GM12875 (cell line): ENCODE measurements around the gene GAL3ST1.

Source experiments
- H3K4me3 ChIP-seq: one replicate; pipeline ENCODE4 v1.5.1; 2011; ENCODE audit warnings: low read depth, low read length, control low read depth
- TF ChIP-seq, protein P1 (sequence below): IDR thresholded peaks from 2 replicates; pipeline ENCODE4 v1.5.1; 2011; ENCODE audit warnings: low read depth, mild to moderate bottlenecking, control low read depth, inconsistent platforms, low read length, moderate library complexity, borderline replicate concordance; ENCODE audit not compliant: insufficient read depth

The GAL3ST1 gene

DNA sequence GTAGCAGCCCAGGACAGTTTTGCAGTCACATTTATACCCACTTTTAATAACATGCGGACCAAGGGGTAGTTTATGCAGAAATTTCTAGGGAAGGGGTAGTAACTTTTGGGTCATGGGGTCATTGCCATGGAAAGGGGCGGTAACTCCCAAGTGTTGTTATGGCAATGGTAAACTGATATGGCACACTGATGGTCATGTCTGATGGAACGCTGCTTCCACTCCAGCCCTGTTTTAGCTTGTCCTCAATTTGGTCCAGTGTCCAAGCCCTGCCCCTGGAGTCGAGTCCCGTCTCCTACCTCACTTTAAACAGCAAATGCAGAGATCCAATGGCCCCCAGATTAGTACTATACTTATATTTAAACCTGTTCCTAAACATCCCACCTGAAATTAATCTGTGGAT lies 57.7 kb downstream of the GAL3ST1 start:
- TF ChIP-seq, protein P1, sequence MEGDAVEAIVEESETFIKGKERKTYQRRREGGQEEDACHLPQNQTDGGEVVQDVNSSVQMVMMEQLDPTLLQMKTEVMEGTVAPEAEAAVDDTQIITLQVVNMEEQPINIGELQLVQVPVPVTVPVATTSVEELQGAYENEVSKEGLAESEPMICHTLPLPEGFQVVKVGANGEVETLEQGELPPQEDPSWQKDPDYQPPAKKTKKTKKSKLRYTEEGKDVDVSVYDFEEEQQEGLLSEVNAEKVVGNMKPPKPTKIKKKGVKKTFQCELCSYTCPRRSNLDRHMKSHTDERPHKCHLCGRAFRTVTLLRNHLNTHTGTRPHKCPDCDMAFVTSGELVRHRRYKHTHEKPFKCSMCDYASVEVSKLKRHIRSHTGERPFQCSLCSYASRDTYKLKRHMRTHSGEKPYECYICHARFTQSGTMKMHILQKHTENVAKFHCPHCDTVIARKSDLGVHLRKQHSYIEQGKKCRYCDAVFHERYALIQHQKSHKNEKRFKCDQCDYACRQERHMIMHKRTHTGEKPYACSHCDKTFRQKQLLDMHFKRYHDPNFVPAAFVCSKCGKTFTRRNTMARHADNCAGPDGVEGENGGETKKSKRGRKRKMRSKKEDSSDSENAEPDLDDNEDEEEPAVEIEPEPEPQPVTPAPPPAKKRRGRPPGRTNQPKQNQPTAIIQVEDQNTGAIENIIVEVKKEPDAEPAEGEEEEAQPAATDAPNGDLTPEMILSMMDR: no peak

DNA sequence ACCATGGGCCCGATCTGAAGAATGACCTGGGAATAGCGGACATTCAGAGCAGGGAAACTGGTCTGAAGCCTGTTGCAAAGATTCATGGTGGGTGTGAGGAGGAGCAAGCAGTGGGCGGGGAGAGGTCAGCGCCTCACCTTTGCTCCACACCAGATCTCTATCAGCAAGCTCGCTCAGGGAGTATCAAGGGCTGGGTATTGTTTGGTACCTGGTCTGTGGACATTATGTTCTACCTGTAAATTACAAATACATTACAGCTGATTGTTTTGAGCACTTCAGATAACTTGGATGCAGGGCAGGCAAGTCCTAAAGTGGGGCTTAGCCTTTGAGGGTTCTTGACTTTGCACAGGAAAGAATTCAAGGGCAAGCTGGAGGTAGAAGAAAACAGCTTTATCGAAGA lies 58.2 kb downstream of the GAL3ST1 start:
- TF ChIP-seq, protein P1: no peak
- H3K4me3 ChIP-seq: no peak overlapping the region

More for the DNA sequence above, 57.7 kb downstream of the GAL3ST1 start:
- H3K4me3 ChIP-seq: no peak overlapping the region

DNA sequence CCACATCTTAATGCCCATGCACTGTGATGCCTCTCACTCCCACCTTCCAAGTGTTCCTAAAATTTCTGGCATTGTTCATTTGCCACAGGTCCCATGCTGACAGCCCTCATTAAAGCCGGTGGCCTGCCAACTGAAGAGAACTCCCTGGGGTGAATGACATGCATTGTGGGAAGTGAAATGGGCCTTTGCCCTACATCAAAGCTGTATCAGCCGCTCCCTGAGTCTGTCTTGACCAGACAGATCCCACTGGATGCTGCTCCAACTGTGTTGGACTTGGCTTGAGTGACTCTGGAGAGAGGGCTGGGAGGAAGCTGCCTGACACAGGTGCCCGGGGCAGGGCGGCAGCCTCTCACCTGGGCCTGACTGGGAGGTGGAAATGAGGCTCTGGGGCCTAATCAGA lies 60.2 kb downstream of the GAL3ST1 start:
- TF ChIP-seq, protein P1: no peak
- H3K4me3 ChIP-seq: no peak overlapping the region

DNA sequence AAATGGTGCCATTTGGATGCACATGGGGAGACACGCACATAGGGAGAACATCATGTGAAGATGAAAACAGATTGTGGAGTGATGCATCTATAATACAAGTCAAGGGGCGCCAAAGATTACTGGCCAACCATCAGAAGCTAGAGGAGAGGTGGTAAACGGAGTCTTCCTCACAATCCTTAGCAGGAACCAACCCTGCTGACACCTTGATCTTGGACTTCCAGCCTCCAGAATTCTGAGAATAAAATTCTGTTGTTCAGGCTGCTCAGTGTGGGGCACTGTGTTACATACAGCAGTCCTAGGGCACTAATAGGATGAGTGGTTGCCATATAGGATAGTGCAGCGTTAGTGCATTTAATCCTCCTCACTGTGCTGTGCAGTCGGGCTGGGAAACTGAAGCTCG lies 61.0 kb downstream of the GAL3ST1 start:
- TF ChIP-seq, protein P1: no peak
- no peak overlapping the region for H3K4me3 ChIP-seq

DNA sequence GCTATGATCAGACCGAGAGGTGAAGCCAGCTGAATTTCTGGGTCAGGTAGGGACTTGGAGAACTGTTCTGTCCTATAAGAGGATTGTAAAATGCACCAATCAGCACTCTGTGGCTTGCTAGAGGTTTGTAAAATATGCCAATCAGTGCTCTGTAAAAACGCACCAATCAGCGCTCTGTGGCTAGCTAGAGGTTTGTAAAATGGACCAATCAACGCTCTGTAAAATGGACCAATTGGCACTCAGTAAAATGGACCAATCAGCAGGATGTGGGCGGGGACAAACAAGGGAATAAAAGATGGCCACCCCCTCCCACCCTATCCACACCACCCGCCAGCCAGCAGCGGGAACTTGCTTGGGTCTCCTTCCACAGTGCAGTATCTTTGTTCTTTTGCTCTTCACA lies 62.6 kb downstream of the GAL3ST1 start:
- H3K4me3 ChIP-seq: no peak overlapping the region
- TF ChIP-seq, protein P1: no peak

DNA sequence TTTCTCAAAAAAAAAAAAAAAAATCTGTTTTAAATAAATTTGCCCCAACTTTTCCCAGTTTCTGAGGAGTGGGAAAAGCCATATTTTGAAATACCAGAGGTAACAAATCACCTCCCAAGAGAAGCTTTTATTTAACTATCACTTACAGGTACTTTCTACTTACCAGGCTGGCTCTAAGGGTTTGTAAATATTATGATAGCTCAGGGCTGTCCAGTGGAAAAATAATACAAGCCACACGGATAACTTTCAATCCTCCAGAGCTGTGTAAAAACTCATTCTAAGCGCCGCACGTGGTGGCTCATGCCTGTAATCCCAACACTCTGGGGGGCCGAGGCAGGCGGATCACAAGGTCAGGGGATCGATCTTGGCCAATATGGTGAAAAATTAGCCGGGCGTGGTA lies 63.4 kb downstream of the GAL3ST1 start:
- TF ChIP-seq, protein P1: no peak
- no peak overlapping the region for H3K4me3 ChIP-seq

DNA sequence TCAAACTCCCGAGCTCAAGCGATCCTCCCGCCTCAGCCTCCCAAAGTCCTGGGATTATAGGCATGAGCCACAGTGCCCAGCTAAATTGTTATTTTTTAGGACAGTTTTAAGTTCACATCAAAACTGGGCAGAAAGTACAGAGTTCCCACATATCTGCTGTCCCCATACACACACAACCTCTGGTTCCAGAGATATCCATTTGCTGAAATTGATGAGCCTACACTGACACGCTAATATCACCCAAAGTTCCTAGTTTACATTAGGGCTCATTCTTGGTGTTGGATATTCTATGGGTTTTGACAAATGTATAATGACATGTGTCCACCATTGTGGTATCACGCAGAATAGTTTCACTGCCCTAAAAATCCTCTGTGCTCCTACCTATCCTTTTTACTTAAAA lies 66.2 kb downstream of the GAL3ST1 start:
- no peak overlapping the region for H3K4me3 ChIP-seq
- TF ChIP-seq, protein P1: no peak
